ENCODE results near the gene CCDC80.
A peak's percentile ranks its signal among the peaks of the same experiment; 100 is the strongest.

CCDC80 gene

DNA sequence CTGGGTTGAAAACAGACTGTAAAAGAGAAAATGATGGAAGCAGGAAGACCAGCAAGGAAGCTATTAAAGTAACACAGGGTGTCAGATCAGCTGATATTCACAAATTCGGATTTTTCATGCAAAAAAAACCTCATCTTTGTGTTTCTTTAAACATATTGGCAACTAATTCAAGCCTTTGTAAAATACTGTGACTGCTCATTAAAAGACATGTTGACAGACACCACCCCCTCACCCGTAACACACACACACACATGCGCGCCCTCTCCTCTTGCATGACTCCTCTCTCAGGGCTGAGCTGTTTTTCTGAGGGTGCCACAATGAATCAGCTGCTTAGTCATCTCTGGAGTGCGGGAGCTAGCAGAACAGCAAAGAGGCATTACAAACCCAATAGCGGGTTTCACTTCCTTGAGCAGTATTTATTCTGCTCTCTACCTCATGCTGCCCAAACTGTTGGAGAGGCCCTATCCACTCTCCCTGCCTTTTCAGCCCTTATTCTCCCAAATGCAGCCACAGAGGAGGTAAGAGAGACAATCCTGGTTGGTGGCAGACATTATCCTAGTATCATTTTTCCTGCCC is 35.8 kb upstream of the CCDC80 start:
- ChIA-PET CTCF (interaction anchor here (0.5 to 0.7 kb wide), 2 partner anchors 40 to 149 kb away, joined by 3 to 4 read pairs; no protein-coding TSS in a partner anchor), POLR2A (ENCODE audit: low non-redundant PET) (no interaction called here)
- TF ChIP-seq, protein P1, sequence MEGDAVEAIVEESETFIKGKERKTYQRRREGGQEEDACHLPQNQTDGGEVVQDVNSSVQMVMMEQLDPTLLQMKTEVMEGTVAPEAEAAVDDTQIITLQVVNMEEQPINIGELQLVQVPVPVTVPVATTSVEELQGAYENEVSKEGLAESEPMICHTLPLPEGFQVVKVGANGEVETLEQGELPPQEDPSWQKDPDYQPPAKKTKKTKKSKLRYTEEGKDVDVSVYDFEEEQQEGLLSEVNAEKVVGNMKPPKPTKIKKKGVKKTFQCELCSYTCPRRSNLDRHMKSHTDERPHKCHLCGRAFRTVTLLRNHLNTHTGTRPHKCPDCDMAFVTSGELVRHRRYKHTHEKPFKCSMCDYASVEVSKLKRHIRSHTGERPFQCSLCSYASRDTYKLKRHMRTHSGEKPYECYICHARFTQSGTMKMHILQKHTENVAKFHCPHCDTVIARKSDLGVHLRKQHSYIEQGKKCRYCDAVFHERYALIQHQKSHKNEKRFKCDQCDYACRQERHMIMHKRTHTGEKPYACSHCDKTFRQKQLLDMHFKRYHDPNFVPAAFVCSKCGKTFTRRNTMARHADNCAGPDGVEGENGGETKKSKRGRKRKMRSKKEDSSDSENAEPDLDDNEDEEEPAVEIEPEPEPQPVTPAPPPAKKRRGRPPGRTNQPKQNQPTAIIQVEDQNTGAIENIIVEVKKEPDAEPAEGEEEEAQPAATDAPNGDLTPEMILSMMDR (conservative IDR thresholded peaks at IDR 0.05; ENCODE audit: low read depth), result no peak
- peak overlapping the region; percentile 61 for H3K27ac ChIP-seq
- peak; percentile 87 for DNase-seq (ENCODE audit: low spot score)

DNA sequence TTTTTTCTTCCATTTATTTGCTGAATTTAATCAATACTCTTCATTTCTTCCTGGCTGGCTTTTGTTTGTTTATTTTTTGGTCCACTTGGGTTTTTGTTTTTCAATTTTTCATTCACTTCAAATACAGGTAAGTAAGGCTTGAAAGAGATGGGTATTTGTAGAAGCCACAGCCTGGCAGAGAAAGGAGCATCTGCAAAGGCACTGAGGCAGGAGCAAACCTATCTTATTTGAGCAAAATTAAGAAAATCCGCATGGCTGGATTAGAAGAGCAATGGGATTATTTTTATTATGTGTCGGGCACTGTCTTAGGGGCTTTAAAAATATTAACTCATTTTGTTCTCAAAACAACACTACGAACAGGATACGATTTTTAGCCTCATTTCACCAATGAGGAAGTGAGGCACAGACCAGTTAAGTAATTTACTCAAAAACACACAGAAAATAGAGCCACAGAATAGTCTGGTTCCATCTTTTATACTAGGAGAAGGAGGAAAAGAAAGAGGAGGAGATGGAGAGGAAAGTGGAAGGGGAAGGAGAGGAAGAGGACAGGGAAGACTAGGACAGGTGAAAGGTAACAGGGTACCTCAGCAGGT is 35.1 kb upstream of the CCDC80 start:
- H3K27ac ChIP-seq, result no peak overlapping the region
- ChIA-PET CTCF (interaction anchor here (0.7 kb wide), 1 partner anchor 41 kb away, joined by 4 read pairs; no protein-coding TSS in a partner anchor), POLR2A (ENCODE audit: low non-redundant PET) (no interaction called here)
- TF ChIP-seq, protein P1 (conservative IDR thresholded peaks at IDR 0.05; ENCODE audit: low read depth), result no peak
- DNase-seq (ENCODE audit: low spot score), result no peak

DNA sequence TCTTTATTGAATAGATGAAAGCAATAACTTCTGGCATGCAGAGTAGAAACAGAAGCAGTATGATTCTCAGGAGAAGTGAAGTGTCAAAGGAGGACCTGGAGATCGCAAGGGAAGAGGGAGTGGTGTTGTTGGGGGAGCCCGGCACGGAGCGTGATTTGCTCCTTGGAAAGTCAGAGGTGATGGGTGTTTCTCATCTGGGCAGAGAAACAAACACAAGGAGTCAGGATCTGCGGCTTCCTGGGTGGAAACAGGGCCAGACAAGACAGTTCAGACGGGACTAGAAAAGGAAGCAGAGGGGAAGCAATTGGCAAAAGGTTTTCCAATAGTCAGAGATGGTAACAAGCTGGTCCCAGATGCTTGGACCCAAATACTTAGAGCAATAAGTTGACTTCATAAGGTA is 34.4 kb upstream of the CCDC80 start:
- TF ChIP-seq, protein P1 (conservative IDR thresholded peaks at IDR 0.05; ENCODE audit: low read depth), result no peak
- CTCF ChIA-PET, result no interaction called here
- H3K27ac ChIP-seq, result no peak overlapping the region
- POLR2A ChIA-PET (ENCODE audit: low non-redundant PET), result no interaction called here
- no peak for DNase-seq (ENCODE audit: low spot score)

DNA sequence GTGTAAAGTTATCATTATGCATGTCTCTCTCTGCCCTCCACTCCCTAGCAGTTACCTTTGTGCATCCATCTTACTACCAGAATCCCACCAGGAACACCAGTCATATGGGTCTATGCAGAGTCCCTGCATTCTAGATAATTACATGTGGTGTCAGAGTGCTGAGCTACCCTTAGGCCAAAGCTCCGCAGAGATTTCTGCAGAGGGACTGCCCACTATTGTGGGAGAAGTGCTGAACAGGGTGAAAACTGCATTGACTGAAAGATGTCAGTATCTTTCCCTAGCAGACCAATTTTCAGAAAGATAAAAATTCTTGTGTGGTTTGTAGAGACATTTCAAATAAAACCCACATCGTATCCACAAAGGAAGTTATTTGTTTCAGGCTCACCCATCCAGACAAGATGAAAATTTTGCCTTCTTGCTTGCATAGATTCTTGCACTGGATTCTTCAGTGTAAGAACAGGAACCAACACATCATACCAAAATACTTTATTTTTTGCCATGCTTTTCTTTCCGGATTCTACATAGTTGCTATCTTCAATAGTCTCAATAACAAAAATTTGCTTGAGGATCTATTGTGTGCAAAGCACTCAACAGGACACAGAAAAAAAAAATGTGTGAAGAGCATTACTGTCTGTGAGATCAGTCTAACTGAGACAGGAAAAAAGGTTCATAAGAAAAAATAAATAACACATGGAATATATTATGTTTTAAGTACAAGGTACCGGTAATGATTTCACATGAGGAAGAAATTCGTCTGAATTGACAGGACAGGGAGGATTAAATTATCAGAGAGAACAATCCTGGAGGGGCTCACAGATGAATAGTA is 32.0 kb upstream of the CCDC80 start:
- no peak for DNase-seq (ENCODE audit: low spot score)
- CTCF ChIA-PET, result no interaction called here
- H3K27ac ChIP-seq, result no peak overlapping the region
- POLR2A ChIA-PET (ENCODE audit: low non-redundant PET), result no interaction called here
- TF ChIP-seq, protein P1 (conservative IDR thresholded peaks at IDR 0.05; ENCODE audit: low read depth), result no peak

DNA sequence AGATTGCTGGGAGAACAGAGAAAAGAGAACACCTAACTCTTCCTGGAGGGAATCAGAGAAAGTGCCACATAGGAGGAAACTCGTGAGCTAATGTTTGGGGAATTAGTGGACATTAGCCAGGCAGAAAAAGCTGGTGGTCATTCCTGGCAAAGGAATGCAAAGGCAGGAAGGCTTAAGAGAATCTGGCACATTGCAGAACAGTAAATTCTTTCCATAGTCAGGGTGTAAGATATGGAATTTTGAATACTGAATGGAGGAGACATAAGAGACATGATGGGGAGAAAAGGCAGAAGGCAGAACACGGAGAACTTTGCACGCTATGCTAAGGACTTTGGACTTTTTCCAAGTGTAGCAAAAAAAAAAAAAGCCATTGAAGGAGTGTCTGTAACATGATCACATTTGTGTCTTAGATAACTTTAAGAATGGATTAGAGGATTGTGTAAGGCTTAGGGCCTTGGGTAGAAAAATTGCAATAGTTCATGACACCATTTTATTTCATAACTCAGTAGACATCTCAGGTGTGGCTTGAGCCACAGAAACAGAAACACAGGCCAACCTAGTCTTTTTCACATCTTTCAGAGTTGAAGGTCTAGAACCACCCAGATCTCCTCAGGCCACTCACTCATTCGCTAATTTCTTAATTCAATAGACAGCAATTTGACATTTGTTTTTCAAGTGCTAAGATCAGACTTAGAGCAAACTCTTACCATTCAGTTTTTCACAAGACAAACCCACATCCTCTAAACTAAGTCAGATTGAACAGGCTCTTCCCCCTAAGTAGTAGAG is 31.2 kb upstream of the CCDC80 start:
- peak; percentile 20 for DNase-seq (ENCODE audit: low spot score)
- ChIA-PET POLR2A (ENCODE audit: low non-redundant PET) (no interaction called here), CTCF (no interaction called here)

More for the DNA sequence above, 31.2 kb upstream of the CCDC80 start:
- no peak overlapping the region for H3K27ac ChIP-seq
- TF ChIP-seq, protein P1 (conservative IDR thresholded peaks at IDR 0.05; ENCODE audit: low read depth), result no peak
